ENCODE results near the gene SPCS1.

Gene SPCS1

DNA sequence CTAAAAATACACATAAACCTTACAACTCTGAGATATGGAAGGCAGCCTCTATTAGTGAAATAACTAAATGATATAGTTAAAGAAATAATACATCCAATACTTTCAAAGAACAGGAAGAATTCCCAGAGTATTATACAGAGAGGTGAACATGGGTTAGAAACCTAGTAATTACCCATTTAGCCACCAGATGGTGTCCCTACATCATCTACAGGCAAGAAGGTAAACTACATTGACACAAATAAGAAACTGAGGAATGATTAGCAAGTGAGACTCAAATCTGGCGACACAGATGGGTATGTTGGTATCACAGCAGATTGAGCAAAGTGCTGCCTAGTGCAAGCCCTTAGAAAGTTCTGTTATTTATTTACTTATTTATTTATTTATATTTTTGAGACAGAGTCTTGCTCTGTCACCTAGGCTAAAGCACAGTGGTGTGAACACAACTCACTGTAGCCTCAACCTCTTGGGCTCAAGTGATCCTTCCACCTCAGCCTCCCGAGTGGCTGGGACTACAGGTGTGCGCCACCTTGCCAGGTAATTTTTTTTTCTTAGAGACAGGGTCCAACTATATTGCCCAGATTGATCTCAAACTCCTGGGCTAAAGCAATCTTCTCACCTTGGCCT, 36.6 kb downstream of the SPCS1 start:
- Histone ChIP-seq H3K27me3 (no peaks in the 10 kb centered on the region), H3K4me3 (ENCODE audit: low read depth in 1 of 2, low read length in 1 of 2) (no peak overlapping the region), H3K4me1 (ENCODE audit: control insufficient read depth in 1 of 2, insufficient read depth in 1 of 2, low read depth in 1 of 2, low read length in 1 of 2) (no peaks in the 10 kb centered on the region), H3K9me3 (no peaks in the 10 kb centered on the region), H3K27ac (no peak overlapping the region), H3K36me3 (peaks cover 66% of the 10 kb centered on the region)
- no peak for TF ChIP-seq CTCF (IDR thresholded peaks at IDR 0.05)

DNA sequence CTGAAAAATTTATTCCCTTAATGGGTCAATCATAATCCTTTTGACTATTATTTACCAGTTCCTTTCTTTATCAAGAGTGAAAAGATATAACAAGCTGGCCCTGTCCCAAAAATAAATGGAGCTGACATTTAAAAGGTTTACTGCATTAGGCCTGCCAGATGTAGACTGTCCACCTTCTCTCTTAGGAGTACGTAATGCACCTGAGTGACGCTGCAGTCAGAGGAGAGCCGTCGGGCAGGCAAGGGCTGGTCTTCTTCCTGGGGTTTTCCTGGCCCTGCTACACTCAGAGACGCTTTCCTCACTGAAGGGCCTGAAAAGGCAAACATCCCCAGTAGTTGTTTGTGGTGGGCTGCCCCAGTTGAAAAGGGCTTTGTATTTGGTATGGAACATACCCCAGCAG, 37.2 kb downstream of the SPCS1 start:
- TF ChIP-seq CTCF (IDR thresholded peaks at IDR 0.05), result no peak
- no peaks in the 10 kb centered on the region for H3K27me3 ChIP-seq
- no peaks in the 10 kb centered on the region for H3K4me1 ChIP-seq (ENCODE audit: control insufficient read depth in 1 of 2, insufficient read depth in 1 of 2, low read depth in 1 of 2, low read length in 1 of 2)
- no peaks in the 10 kb centered on the region for H3K9me3 ChIP-seq
- peaks cover 66% of the 10 kb centered on the region for H3K36me3 ChIP-seq
- H3K27ac ChIP-seq, result no peak overlapping the region
- H3K4me3 ChIP-seq (ENCODE audit: low read depth in 1 of 2, low read length in 1 of 2), result no peak overlapping the region

DNA sequence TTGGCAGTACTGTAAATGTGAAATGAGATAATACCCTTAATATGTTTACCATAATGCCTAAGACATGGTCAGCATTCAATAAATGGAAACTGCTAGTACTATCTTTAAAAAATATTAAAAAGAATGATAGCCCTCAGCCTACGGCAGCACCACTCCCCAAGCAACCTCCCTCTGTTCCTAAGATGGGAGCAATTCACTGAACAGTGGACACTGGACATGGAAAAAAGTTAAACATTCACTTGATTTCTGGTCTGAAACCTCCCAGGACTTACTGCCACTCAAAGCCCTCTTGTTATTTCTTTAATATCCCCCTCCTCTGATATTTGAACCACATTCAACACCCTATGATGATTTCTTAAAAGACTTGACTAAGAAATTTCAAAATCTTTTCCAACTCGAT, 37.8 kb downstream of the SPCS1 start:
- no peak overlapping the region for H3K4me3 ChIP-seq (ENCODE audit: low read depth in 1 of 2, low read length in 1 of 2)
- no peak overlapping the region for H3K27ac ChIP-seq
- no peaks in the 10 kb centered on the region for H3K4me1 ChIP-seq (ENCODE audit: control insufficient read depth in 1 of 2, insufficient read depth in 1 of 2, low read depth in 1 of 2, low read length in 1 of 2)
- no peaks in the 10 kb centered on the region for H3K9me3 ChIP-seq
- no peaks in the 10 kb centered on the region for H3K27me3 ChIP-seq
- H3K36me3 ChIP-seq, result peaks cover 69% of the 10 kb centered on the region
- TF ChIP-seq CTCF (IDR thresholded peaks at IDR 0.05), result no peak

DNA sequence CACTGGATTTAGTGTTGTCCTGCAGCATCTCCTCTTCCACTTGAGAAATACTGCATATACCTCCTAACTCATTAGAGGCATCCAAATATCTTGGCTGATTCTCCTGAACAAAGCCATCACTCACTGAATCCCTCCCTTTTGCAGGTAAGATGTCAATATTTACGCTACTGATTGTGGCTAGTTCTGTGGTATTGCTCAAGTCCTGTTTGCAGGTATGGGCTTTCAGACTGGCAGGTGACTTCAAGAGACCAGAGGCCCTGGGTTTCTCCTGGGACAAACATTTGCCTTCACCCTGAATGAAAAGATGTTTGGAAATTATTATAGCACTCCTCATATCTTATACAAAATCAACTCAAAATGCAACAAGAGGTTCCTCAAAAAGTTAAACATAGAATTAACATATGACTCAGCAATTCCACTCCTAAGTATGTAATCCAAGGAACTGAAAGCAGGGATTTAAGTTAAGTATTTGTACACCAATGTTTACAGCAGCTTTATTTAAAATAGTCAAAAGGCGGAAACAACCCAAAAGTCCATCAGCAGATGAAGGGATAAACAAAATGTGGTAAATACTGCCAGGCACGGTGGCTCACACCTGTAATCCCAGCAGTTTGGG, 46.2 kb downstream of the SPCS1 start:
- Histone ChIP-seq H3K4me3 (ENCODE audit: low read depth in 1 of 2, low read length in 1 of 2) (no peak overlapping the region), H3K27ac (no peak overlapping the region), H3K27me3 (no peaks in the 10 kb centered on the region), H3K4me1 (ENCODE audit: control insufficient read depth in 1 of 2, insufficient read depth in 1 of 2, low read depth in 1 of 2, low read length in 1 of 2) (no peaks in the 10 kb centered on the region), H3K9me3 (no peaks in the 10 kb centered on the region), H3K36me3 (peaks cover 66% of the 10 kb centered on the region)
- TF ChIP-seq CTCF (IDR thresholded peaks at IDR 0.05), result no peak

GRCh38 chr3:52754373-52754772, 48.5 kb downstream of the SPCS1 start:
- Histone ChIP-seq H3K27ac (no peak overlapping the region), H3K27me3 (no peaks in the 10 kb centered on the region), H3K9me3 (no peaks in the 10 kb centered on the region), H3K4me3 (ENCODE audit: low read depth in 1 of 2, low read length in 1 of 2) (no peak overlapping the region), H3K36me3 (peaks cover 61% of the 10 kb centered on the region), H3K4me1 (ENCODE audit: control insufficient read depth in 1 of 2, insufficient read depth in 1 of 2, low read depth in 1 of 2, low read length in 1 of 2) (no peaks in the 10 kb centered on the region)
- no peak for TF ChIP-seq CTCF (IDR thresholded peaks at IDR 0.05)

Data from neutrophil (primary cell).